ENCODE measurements around the gene RIPOR2. TPM values are rescaled to one million over a fixed set of nuclear protein-coding genes. Genes with fewer than 3 reads are reported as not detected.

RIPOR2 gene
- total and polyA plus RNA-seq, 4 donors: 1.6 to 10.9 (median 3.7) TPM

DNA sequence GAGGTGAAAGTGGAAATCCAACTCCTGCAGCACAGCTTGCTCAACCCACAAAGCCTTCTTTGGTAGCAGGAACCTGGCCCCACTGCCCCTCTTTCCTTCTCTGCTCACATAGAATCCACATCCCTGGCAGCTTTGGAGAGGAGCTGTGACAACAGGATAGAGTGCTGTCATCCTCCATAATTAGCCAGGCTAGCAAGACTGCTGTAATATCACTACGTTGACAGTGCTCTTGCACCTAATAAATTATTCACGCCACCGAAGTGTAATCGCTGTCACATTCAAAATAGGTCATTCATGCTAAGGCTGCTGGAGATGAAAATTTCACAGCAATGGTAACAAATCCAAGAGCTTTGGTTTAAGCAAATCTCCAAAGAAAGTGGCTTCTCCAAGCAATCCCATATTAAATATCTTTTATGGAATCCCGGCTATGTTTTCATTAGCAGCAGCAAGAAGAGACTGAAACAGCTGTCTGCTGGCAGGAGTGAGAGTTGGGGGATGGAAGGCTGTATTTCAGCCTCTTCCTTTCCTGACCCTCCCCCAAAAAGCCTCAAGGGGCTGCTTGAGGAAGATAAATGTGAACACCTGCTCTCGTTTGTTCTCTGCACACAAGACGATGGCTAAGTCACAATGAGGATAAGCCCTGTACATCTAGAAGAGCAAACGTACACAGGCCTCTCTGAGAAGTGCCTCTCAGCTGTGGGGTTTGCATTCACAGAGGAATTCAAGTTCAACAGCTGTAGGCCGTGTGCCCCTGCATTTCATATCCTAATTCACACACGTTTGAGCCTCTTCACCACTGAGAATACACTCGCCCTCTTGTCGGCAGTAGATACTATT is 16.5 kb downstream of the RIPOR2 start:
- no peak overlapping the region for H3K27ac ChIP-seq (ENCODE audit: low read depth in 1 of 2, low read length in 2 of 2)
- TF ChIP-seq, protein P1, sequence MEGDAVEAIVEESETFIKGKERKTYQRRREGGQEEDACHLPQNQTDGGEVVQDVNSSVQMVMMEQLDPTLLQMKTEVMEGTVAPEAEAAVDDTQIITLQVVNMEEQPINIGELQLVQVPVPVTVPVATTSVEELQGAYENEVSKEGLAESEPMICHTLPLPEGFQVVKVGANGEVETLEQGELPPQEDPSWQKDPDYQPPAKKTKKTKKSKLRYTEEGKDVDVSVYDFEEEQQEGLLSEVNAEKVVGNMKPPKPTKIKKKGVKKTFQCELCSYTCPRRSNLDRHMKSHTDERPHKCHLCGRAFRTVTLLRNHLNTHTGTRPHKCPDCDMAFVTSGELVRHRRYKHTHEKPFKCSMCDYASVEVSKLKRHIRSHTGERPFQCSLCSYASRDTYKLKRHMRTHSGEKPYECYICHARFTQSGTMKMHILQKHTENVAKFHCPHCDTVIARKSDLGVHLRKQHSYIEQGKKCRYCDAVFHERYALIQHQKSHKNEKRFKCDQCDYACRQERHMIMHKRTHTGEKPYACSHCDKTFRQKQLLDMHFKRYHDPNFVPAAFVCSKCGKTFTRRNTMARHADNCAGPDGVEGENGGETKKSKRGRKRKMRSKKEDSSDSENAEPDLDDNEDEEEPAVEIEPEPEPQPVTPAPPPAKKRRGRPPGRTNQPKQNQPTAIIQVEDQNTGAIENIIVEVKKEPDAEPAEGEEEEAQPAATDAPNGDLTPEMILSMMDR (IDR thresholded peaks at IDR 0.05; ENCODE audit: low read depth, low read length, missing input control): no peak
- TF ChIP-seq RAD21 (IDR thresholded peaks at IDR 0.05): no peak

GRCh38 chr6:24918641-24919055 is 17.1 kb downstream of the RIPOR2 start:
- 90% methylated on average over 1 of the region's 1 CpG for WGBS
- no peak for TF ChIP-seq RXRA (IDR thresholded peaks at IDR 0.05)
- TF ChIP-seq HNF4A (conservative IDR thresholded peaks at IDR 0.05): no peak
- TF ChIP-seq REST (IDR thresholded peaks at IDR 0.05): no peak
- no peak for TF ChIP-seq GABPA (IDR thresholded peaks at IDR 0.05 in 1 of 2, conservative IDR thresholded peaks at IDR 0.05 in 1 of 2)
- no peak for TF ChIP-seq FOXA1 (IDR thresholded peaks at IDR 0.05)
- TF ChIP-seq MAX (IDR thresholded peaks at IDR 0.05): no peak
- TF ChIP-seq, protein P2, sequence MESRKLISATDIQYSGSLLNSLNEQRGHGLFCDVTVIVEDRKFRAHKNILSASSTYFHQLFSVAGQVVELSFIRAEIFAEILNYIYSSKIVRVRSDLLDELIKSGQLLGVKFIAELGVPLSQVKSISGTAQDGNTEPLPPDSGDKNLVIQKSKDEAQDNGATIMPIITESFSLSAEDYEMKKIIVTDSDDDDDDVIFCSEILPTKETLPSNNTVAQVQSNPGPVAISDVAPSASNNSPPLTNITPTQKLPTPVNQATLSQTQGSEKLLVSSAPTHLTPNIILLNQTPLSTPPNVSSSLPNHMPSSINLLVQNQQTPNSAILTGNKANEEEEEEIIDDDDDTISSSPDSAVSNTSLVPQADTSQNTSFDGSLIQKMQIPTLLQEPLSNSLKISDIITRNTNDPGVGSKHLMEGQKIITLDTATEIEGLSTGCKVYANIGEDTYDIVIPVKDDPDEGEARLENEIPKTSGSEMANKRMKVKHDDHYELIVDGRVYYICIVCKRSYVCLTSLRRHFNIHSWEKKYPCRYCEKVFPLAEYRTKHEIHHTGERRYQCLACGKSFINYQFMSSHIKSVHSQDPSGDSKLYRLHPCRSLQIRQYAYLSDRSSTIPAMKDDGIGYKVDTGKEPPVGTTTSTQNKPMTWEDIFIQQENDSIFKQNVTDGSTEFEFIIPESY (IDR thresholded peaks at IDR 0.05): no peak
- TF ChIP-seq TAF1 (conservative IDR thresholded peaks at IDR 0.05): no peak
- no peak for TF ChIP-seq NR2F2 (IDR thresholded peaks at IDR 0.05)
- TF ChIP-seq SP1 (IDR thresholded peaks at IDR 0.05): no peak
- TF ChIP-seq JUND (IDR thresholded peaks at IDR 0.05): no peak
- TF ChIP-seq RAD21 (IDR thresholded peaks at IDR 0.05): no peak
- TF ChIP-seq HNF4G (IDR thresholded peaks at IDR 0.05): no peak
- TF ChIP-seq, protein P1 (IDR thresholded peaks at IDR 0.05; ENCODE audit: low read depth, low read length, missing input control): no peak
- DNase-seq (ENCODE audit: low spot score): no peak
- Histone ChIP-seq H3K36me3 (ENCODE audit: control insufficient read depth in 4 of 4, insufficient read depth in 3 of 4, low read depth in 1 of 4, low read length in 3 of 4) (no peaks in the 10 kb centered on the region), H3K4me1 (ENCODE audit: control insufficient read depth in 4 of 4, insufficient read depth in 4 of 4, low read length in 3 of 4) (no peaks in the 10 kb centered on the region), H3K27me3 (ENCODE audit: control insufficient read depth in 4 of 4, insufficient read depth in 4 of 4, low read length in 3 of 4) (no peaks in the 10 kb centered on the region), H3K9ac (ENCODE audit: low read depth in 1 of 2, low read length in 2 of 2) (no peak overlapping the region), H3K9me3 (ENCODE audit: control insufficient read depth in 4 of 4, low read length in 3 of 4) (no peaks in the 10 kb centered on the region), H3K27ac (ENCODE audit: low read depth in 1 of 2, low read length in 2 of 2) (no peak overlapping the region), H3K4me3 (ENCODE audit: low read depth in 1 of 3, low read length in 3 of 3) (no peak overlapping the region)

More for the DNA sequence above, 16.5 kb downstream of the RIPOR2 start:
- H3K9me3 ChIP-seq (ENCODE audit: control insufficient read depth in 4 of 4, low read length in 3 of 4): no peaks in the 10 kb centered on the region
- no peaks in the 10 kb centered on the region for H3K36me3 ChIP-seq (ENCODE audit: control insufficient read depth in 4 of 4, insufficient read depth in 3 of 4, low read depth in 1 of 4, low read length in 3 of 4)
- H3K27me3 ChIP-seq (ENCODE audit: control insufficient read depth in 4 of 4, insufficient read depth in 4 of 4, low read length in 3 of 4): no peaks in the 10 kb centered on the region
- no peak for DNase-seq (ENCODE audit: low spot score)
- H3K4me1 ChIP-seq (ENCODE audit: control insufficient read depth in 4 of 4, insufficient read depth in 4 of 4, low read length in 3 of 4): no peaks in the 10 kb centered on the region
- 73% methylated on average over 12 of the region's 12 CpGs for WGBS
- no peak overlapping the region for H3K9ac ChIP-seq (ENCODE audit: low read depth in 1 of 2, low read length in 2 of 2)
- no peak overlapping the region for H3K4me3 ChIP-seq (ENCODE audit: low read depth in 1 of 3, low read length in 3 of 3)

All from liver (tissue), 9 donors.